ENCODE measurements around the gene CLEC2L.

DNA sequence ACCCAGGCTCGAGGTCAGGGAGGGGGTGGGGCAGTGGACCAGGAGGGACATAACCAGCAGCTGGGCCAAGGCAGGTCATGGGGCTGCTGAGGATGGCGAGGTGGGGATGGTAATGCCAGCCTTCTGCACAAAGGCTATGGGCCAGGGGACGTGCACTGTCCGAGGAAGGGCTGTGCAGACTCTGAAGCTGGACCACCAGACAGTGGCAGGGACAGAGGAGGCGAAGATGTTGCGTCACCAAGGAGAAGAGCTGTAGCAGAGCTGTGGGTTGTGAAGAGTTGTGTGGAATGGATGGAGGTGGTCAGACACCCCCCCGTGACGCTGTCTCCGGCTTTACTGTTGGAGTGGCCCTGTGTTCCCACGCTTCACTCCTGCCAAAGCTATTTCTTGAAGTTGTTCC lies 1.8 kb downstream of the CLEC2L start:
- TF ChIP-seq POLR2AphosphoS5 (IDR thresholded peaks at IDR 0.05) (no peak), POLR2A (IDR thresholded peaks at IDR 0.05) (no peak)
- TF ChIP-seq, protein P1, sequence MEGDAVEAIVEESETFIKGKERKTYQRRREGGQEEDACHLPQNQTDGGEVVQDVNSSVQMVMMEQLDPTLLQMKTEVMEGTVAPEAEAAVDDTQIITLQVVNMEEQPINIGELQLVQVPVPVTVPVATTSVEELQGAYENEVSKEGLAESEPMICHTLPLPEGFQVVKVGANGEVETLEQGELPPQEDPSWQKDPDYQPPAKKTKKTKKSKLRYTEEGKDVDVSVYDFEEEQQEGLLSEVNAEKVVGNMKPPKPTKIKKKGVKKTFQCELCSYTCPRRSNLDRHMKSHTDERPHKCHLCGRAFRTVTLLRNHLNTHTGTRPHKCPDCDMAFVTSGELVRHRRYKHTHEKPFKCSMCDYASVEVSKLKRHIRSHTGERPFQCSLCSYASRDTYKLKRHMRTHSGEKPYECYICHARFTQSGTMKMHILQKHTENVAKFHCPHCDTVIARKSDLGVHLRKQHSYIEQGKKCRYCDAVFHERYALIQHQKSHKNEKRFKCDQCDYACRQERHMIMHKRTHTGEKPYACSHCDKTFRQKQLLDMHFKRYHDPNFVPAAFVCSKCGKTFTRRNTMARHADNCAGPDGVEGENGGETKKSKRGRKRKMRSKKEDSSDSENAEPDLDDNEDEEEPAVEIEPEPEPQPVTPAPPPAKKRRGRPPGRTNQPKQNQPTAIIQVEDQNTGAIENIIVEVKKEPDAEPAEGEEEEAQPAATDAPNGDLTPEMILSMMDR (IDR thresholded peaks at IDR 0.05), result no peak

Measured in breast epithelium (tissue), 3 donors.